ENCODE measurements around the gene ZFAND3.

GRCh38 chr6:37862430-37862829 lies 42.9 kb downstream of the ZFAND3 start:
- TF ChIP-seq POLR2A (IDR thresholded peaks at IDR 0.05) (no peak), CTCF (IDR thresholded peaks at IDR 0.05) (no peak), EP300 (IDR thresholded peaks at IDR 0.05) (no peak), POLR2AphosphoS5 (IDR thresholded peaks at IDR 0.05) (no peak)

Measured in stomach (tissue), 4 donors.